GM23248 (cell line): Measurements from ENCODE around the gene DIP2A.

ENCODE experiments used
- EZH2 ChIP-seq: fragments of 200-600 bp; sonication (generic); IDR thresholded peaks from 2 replicates; pipeline ENCODE4 v1.6.1; 2018; ENCODE audit warnings: antibody characterized with exemption, mild to moderate bottlenecking; ENCODE audit not compliant: insufficient read depth, poor library complexity, severe bottlenecking
- EZH2phosphoT487 ChIP-seq: fragments of 200-600 bp; sonication (generic); IDR thresholded peaks from 2 replicates; pipeline ENCODE4 v1.6.1; 2018; ENCODE audit warnings: antibody characterized with exemption, moderate library complexity, mild to moderate bottlenecking, low read depth; ENCODE audit not compliant: insufficient read depth

DNA sequence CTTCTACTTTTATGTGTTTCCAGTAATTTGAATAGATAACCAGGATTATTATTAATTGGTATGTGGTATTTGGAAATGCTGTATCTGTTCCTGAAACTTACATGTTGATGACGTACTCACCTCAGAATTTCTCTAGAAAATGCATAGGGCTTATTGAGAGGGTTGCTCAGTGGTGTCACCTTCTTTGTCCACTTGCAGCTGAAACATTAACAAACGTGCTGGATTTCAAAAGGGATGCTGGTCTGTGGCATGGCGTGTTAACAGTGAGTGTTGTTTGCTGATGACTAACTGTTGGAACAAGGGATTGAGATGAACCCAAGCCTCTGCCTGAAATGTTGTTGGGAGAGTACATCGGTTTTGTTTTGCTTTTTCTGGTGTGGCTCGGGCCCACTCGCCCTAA, 78.3 kb downstream of the DIP2A start:
- TF ChIP-seq EZH2phosphoT487 = no peak
- no peak for TF ChIP-seq EZH2
